HT1080 (cell line): ENCODE data around the gene SEC14L2. TPM values are rescaled to one million over a fixed set of nuclear protein-coding genes. Genes with fewer than 3 reads are reported as not detected.

Experiments
- DNase-seq: peaks from one replicate; pipeline ENCODE4 v3.0.0-alpha.2; 2015; ENCODE audit warnings: low read depth
- total RNA-seq: library from RNA; depleted of rRNA; stranded (reverse); fragments of >200 nt; shearing (Covaris generic); gene quantifications from 2 replicates; pipeline ENCODE4 v1.2.3, GENCODE V29; 2014

SEC14L2 gene
- total RNA-seq, 1 experiment from 2014 or later, result 13.5 TPM

DNA sequence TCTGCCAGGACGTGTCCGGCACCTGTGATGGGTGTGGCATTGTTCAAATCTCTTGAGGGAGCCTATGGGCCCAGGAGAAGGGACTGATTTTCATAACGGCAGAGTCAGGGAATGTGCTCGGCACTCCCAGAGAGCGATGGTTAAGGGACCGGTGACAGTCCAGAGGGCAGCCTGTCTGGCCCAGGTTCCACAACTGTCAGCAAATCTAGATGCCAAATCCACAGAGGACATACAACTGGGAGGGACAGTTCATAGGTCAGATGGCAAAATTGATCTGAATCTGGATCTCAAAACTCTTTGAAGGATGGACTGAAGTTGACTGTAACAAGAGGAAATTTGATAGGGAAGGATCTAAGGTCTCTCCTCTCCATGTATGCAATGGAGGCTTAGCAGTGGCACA lies 7.5 kb downstream of the SEC14L2 start:
- DNase-seq, result no peak

GRCh38 chr22:30405731-30406130 lies 8.9 kb downstream of the SEC14L2 start:
- DNase-seq, result no peak

GRCh38 chr22:30406400-30406799 lies 9.6 kb downstream of the SEC14L2 start:
- DNase-seq, result no peak

DNA sequence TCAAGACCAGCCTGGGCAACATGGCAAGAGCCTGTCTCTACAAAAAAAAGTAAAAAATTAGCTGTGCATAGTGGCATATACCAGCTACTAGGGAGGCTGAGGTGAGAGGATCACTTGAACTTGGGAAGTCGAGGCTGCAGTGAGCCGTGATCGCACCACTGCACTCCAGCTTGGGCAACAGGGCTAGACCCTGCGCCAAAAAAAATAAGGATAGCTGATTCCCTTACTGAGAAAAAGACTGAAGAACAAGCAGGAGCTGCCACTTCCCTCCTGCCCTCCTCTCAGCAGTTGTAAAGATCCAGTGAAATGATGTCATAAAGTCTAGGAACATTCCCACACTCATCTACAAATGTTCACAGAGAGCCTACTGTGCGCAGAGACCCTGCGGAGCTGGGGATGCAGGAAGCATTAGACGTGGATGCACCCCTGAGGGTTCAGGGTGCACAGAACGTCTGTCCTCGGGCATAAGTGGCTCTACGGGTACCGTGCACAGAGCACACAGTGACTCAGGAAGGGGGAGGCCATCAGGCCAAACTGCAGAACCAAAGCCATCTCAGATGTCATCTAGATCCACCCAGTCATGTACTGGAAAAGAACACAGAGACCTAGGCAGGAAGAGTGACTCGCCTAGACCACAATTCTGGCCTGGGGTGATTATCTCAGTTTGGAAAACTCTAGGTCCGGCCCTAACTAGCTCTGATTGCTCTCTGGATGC lies 11.7 kb downstream of the SEC14L2 start:
- DNase-seq, result peak; percentile 79

DNA sequence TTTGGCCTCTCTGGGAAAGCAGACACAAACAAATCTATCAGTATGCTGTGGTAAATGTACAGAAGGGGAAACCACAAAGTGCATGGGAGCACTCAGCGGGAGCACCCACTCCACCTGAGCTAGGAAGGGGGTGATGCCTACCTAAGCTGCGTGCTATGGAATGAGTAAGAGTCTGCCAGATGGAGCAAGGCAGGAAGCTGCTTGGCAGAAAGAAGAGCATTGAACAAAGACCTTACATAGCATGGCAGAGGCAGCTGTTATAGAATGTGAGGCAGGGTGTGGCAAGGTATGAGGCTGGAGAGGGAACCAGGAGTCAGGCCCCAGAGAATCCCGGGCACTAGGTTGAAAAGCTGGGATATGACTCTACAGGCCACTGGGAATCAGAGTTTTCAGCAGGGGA lies 15.0 kb downstream of the SEC14L2 start:
- DNase-seq, result peak; percentile 32

GRCh38 chr22:30413001-30413400 lies 16.2 kb downstream of the SEC14L2 start:
- no peak for DNase-seq

- DNase-seq, result no peak
These were observed 17.1 kb downstream of the SEC14L2 start for GRCh38 chr22:30413745-30414524.

GRCh38 chr22:30414525-30415047 lies 17.8 kb downstream of the SEC14L2 start:
- DNase-seq, result no peak

- DNase-seq, result no peak
These were observed 19.6 kb downstream of the SEC14L2 start for GRCh38 chr22:30416403-30416802.

DNA sequence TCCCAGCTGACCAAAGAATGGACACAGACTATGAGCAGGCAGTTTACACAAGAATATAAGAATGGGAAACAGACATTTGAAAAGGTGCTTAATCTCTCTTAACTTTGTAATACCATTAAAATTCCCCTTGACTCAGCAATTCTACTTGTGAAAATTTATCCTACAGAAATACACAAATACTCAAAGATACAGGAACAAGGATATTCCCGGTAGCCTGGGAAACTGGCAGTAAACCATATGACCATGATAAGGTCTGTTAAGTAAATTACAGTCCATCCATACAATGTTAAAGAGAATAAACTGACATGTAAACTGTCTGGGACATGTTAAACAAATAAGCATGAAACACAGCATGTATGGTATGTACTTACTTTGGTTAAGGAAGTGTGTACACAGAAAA lies 20.0 kb downstream of the SEC14L2 start:
- DNase-seq, result no peak

- peak; percentile 73 for DNase-seq
These were observed 23.7 kb downstream of the SEC14L2 start for GRCh38 chr22:30420347-30421125.

DNA sequence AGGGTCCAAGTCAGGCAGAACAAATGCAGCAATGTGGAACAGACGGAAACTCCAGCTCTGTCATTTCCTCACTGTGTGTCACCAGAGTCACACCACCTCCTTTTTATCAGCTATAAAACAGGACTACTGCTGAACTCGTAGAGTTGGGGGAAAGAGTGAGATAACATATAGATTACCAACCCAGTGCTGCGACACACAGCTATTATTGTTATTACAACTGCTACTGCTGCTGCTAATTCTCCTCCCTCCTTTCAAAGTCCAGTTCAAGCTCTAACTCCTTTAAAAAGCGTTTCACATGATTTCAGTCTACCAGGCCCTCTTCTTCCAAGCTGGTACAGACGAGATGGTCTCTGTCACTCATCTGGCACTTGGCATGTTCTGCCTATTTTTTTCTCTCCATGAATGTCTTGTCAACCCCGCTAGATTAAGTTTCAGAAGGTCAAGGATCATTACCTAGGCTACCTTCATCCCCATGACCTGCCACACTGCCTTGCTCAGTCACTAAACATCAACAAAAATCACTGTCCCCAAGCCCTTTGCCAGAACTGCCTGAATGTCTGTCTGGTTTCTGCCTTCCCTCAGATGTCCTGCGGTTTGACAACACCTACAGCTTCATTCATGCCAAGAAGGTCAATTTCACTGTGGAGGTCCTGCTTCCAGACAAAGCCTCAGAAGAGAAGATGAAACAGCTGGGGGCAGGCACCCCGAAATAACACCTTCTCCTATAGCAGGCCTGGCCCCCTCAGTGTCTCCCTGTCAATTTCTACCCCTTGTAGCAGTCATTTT lies 25.1 kb downstream of the SEC14L2 start:
- no peak for DNase-seq

DNA sequence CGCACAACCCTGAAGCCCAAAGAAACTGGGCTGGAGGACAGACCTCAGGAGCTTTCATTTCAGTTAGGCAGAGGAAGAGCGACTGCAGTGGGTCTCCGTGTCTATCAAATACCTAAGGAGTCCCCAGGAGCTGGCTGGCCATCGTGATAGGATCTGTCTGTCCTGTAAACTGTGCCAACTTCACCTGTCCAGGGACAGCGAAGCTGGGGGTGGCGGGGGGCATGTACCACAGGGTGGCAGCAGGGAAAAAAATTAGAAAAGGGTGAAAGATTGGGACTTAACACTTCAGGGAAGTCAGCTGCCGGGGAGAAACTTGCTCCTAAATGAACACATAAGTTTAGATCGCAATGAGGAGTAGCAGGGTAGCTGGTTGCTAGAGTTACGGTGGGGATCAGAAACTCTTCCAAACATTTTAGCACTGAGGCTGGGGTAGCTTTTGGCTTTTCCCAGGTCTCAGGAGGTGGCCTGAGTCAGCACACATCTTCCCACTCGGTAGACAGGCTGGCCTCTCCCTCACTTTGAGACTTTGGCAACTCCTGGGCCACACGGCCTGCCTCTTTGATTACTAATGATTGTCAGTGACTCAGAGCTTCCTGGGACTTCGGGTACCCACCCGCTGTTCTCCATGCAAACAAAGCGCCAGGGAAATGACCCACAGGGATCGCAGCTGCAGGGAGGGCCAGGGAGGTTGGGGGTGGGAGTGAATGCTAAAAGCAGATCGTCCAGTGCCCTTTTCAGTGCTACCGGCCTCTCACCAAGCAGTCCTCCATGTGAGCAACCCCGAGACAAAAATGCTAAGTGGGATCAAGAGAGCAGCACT lies 25.9 kb downstream of the SEC14L2 start:
- peak; percentile 92 for DNase-seq

- no peak for DNase-seq
These were observed 26.6 kb downstream of the SEC14L2 start for GRCh38 chr22:30423301-30423958.

GRCh38 chr22:30423959-30424533 lies 27.2 kb downstream of the SEC14L2 start:
- DNase-seq, result peak; percentile 99

GRCh38 chr22:30424534-30425326 lies 27.9 kb downstream of the SEC14L2 start:
- no peak for DNase-seq

GRCh38 chr22:30425327-30425615 lies 28.5 kb downstream of the SEC14L2 start:
- no peak for DNase-seq

DNA sequence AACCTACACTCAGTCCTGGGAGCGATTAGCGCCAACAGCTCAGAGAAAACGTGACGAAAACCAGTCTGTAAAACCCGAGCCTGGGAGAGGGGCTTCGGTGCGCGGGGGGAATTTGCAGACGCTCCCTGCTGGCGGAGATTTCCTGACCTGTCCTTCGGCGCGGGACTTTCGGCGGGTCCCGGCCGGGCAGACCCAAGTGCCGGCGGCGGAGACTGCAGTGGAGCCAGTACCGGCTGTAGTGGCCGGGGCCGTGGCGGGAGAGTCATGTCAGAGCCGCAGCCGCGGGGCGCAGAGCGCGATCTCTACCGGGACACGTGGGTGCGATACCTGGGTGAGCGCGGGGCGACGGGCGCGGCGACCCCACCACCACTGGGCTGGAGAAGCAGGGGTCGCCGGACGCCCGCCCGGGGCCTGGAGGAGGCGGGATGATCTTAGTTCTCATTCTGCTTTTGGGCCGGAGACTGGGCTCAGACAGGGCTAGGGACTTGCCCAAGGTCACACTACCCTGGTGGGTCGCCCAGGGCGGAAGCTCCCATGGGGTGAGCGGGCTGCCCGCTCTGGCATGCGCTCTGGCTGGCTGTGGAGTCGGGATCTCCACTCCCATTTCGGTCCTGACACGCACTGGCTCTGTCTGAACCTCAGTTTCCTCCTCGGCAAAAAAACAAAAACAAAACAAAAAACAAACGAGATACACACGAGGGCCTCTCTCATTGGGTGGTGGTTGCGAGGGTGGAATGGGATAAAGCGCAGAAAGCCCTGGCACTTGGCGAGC lies 29.0 kb downstream of the SEC14L2 start, which contains the start of gene MTFP1:
Gene MTFP1 (plus strand): TSS at position 153 of the 772 bp plus-strand sequence. CDS start 112 bp downstream, at position 265.
- peak; percentile 69 for DNase-seq
